NCI-H146 treated with DMSO at 0.1 percent for 48 hours (cell line): ENCODE results near the gene ZNF474.
A peak's percentile ranks its signal among the peaks of the same experiment; 100 is the strongest.

ENCODE experiments used
- DNase-seq: peaks from one replicate; lab custom pipeline; 2025; ENCODE audit not compliant: unreplicated experiment; lab: John Stamatoyannopoulos, UW

ZNF474 gene

GRCh38 chr5:122180146-122180712, 50.9 kb downstream of the ZNF474 start:
- DNase-seq = no peak

- DNase-seq = no peak
These were observed 51.7 kb downstream of the ZNF474 start for GRCh38 chr5:122180863-122181548.

GRCh38 chr5:122181863-122182262, 52.5 kb downstream of the ZNF474 start:
- no peak for DNase-seq

- DNase-seq = no peak
These were observed 53.2 kb downstream of the ZNF474 start for GRCh38 chr5:122182491-122182921.

- DNase-seq = no peak
These were observed 53.9 kb downstream of the ZNF474 start for GRCh38 chr5:122183098-122183787.

- DNase-seq = no peak
These were observed 54.4 kb downstream of the ZNF474 start for GRCh38 chr5:122183788-122184170.

GRCh38 chr5:122184676-122185255, 55.4 kb downstream of the ZNF474 start:
- DNase-seq = no peak

GRCh38 chr5:122187426-122187825, 58.1 kb downstream of the ZNF474 start:
- DNase-seq = no peak

GRCh38 chr5:122190156-122190555, 60.8 kb downstream of the ZNF474 start:
- no peak for DNase-seq

GRCh38 chr5:122192497-122193496, 63.5 kb downstream of the ZNF474 start:
- DNase-seq = peak; percentile 22

- DNase-seq = peak; percentile 10
These were observed 66.6 kb downstream of the ZNF474 start for GRCh38 chr5:122195802-122196394.

GRCh38 chr5:122199146-122199545, 69.8 kb downstream of the ZNF474 start:
- DNase-seq = no peak

GRCh38 chr5:122200450-122200849, 71.1 kb downstream of the ZNF474 start:
- no peak for DNase-seq

- DNase-seq = no peak
These were observed 71.5 kb downstream of the ZNF474 start for GRCh38 chr5:122200865-122201264.

- DNase-seq = no peak
These were observed 72.0 kb downstream of the ZNF474 start for GRCh38 chr5:122201365-122201764.

- DNase-seq = no peak
These were observed 73.6 kb downstream of the ZNF474 start for GRCh38 chr5:122202952-122203351.
